ENCODE measurements around the gene SPATA13. TPM values are rescaled to one million over a fixed set of nuclear protein-coding genes. Genes with fewer than 3 reads are reported as not detected.

SPATA13 gene
- total RNA-seq, 3 donors from 2014 or later, result 6.6 to 84.7 (median 58.7) TPM

GRCh38 chr13:24167666-24168391, 7.3 kb downstream of the SPATA13 start:
- no peaks in the 10 kb centered on the region for H3K9me3 ChIP-seq
- no peaks in the 10 kb centered on the region for H3K36me3 ChIP-seq
- H3K27ac ChIP-seq, result no peak overlapping the region
- H3K27me3 ChIP-seq, result no peaks in the 10 kb centered on the region
- intact Hi-C loops (cut with DNase I; ENCODE audit: low total_unique reads), result no loop called here
- peaks cover 0 to under 1% of the 10 kb centered on the region in 2 donors for H3K4me1 ChIP-seq
- H3K4me3 ChIP-seq, result no peak overlapping the region
- TF ChIP-seq POLR2A (IDR thresholded peaks at IDR 0.05), result no peak
- no peak for TF ChIP-seq CTCF (IDR thresholded peaks at IDR 0.05)
- TF ChIP-seq POLR2AphosphoS5 (IDR thresholded peaks at IDR 0.05), result no peak
- no peak for DNase-seq (ENCODE audit: low spot score in 2 of 2)

- no peak for DNase-seq (ENCODE audit: low spot score in 2 of 2)
- no peaks in the 10 kb centered on the region for H3K4me1 ChIP-seq
- intact Hi-C loops (cut with DNase I; ENCODE audit: low total_unique reads), result no loop called here
- no peak overlapping the region for H3K27ac ChIP-seq
- no peaks in the 10 kb centered on the region for H3K27me3 ChIP-seq
- TF ChIP-seq POLR2A (IDR thresholded peaks at IDR 0.05), result no peak
- no peak for TF ChIP-seq CTCF (IDR thresholded peaks at IDR 0.05)
- no peak for TF ChIP-seq POLR2AphosphoS5 (IDR thresholded peaks at IDR 0.05)
- no peak overlapping the region for H3K4me3 ChIP-seq
- no peaks in the 10 kb centered on the region for H3K9me3 ChIP-seq
- H3K36me3 ChIP-seq, result no peaks in the 10 kb centered on the region
Measured at GRCh38 chr13:24168392-24168750, 7.9 kb downstream of the SPATA13 start.

- Histone ChIP-seq H3K27ac (no peak overlapping the region), H3K4me1 (no peaks in the 10 kb centered on the region), H3K4me3 (no peak overlapping the region), H3K36me3 (no peaks in the 10 kb centered on the region), H3K27me3 (no peaks in the 10 kb centered on the region), H3K9me3 (no peaks in the 10 kb centered on the region)
- TF ChIP-seq POLR2AphosphoS5 (IDR thresholded peaks at IDR 0.05) (no peak), CTCF (IDR thresholded peaks at IDR 0.05) (no peak), POLR2A (IDR thresholded peaks at IDR 0.05) (no peak)
- DNase-seq (ENCODE audit: low spot score in 2 of 2), result no peak
- intact Hi-C loops (cut with DNase I; ENCODE audit: low total_unique reads), result no loop called here
Measured at GRCh38 chr13:24168979-24169378, 8.5 kb downstream of the SPATA13 start.

- Histone ChIP-seq H3K36me3 (no peaks in the 10 kb centered on the region), H3K9me3 (no peaks in the 10 kb centered on the region), H3K4me3 (no peak overlapping the region), H3K27ac (no peak overlapping the region), H3K27me3 (no peaks in the 10 kb centered on the region), H3K4me1 (no peaks in the 10 kb centered on the region)
- intact Hi-C loops (cut with DNase I; ENCODE audit: low total_unique reads), result no loop called here
- no peak for TF ChIP-seq POLR2AphosphoS5 (IDR thresholded peaks at IDR 0.05)
- DNase-seq (ENCODE audit: low spot score in 2 of 2), result no peak
Measured at GRCh38 chr13:24172071-24172470, 11.6 kb downstream of the SPATA13 start.

DNA sequence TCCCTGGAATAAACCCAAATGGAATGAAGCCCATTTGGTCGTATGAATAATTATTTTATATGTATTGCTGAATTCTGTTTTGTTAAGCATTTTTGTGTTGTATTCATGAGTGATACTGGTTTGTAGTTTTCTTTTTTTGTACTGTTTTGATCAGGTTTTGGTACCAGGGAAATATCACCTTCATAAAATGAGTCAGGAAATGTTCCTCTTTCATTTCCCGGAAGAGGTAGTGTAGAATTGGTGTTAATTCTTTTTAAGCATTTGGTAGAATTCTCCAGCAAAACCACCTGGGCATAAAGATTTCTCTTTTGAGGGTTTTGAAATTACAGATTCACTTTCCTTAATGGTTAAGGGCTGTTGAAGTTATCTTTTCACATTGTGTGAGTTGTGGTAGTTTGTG, 13.3 kb downstream of the SPATA13 start:
- H3K36me3 ChIP-seq, result no peaks in the 10 kb centered on the region
- intact Hi-C loops (cut with DNase I; ENCODE audit: low total_unique reads), result no loop called here
- no peaks in the 10 kb centered on the region for H3K4me1 ChIP-seq
- DNase-seq (ENCODE audit: low spot score in 2 of 2), result no peak
- H3K9me3 ChIP-seq, result no peaks in the 10 kb centered on the region
- TF ChIP-seq POLR2AphosphoS5 (IDR thresholded peaks at IDR 0.05) (no peak), POLR2A (IDR thresholded peaks at IDR 0.05) (no peak), CTCF (IDR thresholded peaks at IDR 0.05) (no peak)
- no peak overlapping the region for H3K4me3 ChIP-seq
- no peaks in the 10 kb centered on the region for H3K27me3 ChIP-seq
- no peak overlapping the region for H3K27ac ChIP-seq
